Loucy (cell line): ENCODE results near the gene OCIAD2.

Experiments used
- H2AFZ ChIP-seq: fragments of 200-600 bp; sonication (generic); 2 replicates; pipeline ENCODE4 v1.6.0; 2016; ENCODE audit warnings: antibody characterized with exemption, mild to moderate bottlenecking, low read length, moderate library complexity
- H3F3A ChIP-seq: fragments of 200-600 bp; 2 replicates; pipeline ENCODE4 v1.6.0; 2016; ENCODE audit warnings: antibody characterized with exemption, low read depth, mild to moderate bottlenecking
- H3K27me3 ChIP-seq: fragments of 200-600 bp; sonication (generic); 2 replicates; pipeline ENCODE4 v1.6.1; 2014; ENCODE audit warnings: low read length, mild to moderate bottlenecking; ENCODE audit not compliant: insufficient read depth, poor library complexity, severe bottlenecking
- H3K36me3 ChIP-seq: fragments of 200-600 bp; sonication (generic); 2 replicates; pipeline ENCODE4 v1.6.1; 2016; ENCODE audit warnings: low read length; ENCODE audit not compliant: insufficient read depth
- H3K4me1 ChIP-seq: fragments of 200-600 bp; sonication (generic); 2 replicates; pipeline ENCODE4 v1.5.1; 2014; ENCODE audit warnings: low read length, mild to moderate bottlenecking; ENCODE audit not compliant: insufficient read depth, poor library complexity, severe bottlenecking
- H3K4me2 ChIP-seq: fragments of 200-600 bp; sonication (generic); 2 replicates; pipeline ENCODE4 v1.6.0; 2014; ENCODE audit warnings: antibody characterized with exemption, low read length, low read depth, mild to moderate bottlenecking; ENCODE audit not compliant: poor library complexity, severe bottlenecking
- H3K4me3 ChIP-seq: fragments of 200-600 bp; sonication (generic); 2 replicates; pipeline ENCODE4 v1.5.1; 2014; ENCODE audit warnings: low read length, mild to moderate bottlenecking, mixed read lengths; ENCODE audit not compliant: poor library complexity, severe bottlenecking
- H3K79me2 ChIP-seq: fragments of 200-600 bp; sonication (generic); 2 replicates; pipeline ENCODE4 v1.6.1; 2014; ENCODE audit warnings: low read length; ENCODE audit not compliant: insufficient read depth
- H3K9ac ChIP-seq: fragments of 200-600 bp; sonication (generic); 2 replicates; pipeline ENCODE4 v1.6.0; 2014; ENCODE audit warnings: mild to moderate bottlenecking, low read depth, low read length, moderate library complexity; ENCODE audit not compliant: poor library complexity, severe bottlenecking
- H3K9me2 ChIP-seq: fragments of 200-600 bp; sonication (generic); replicated peaks from 2 replicates; pipeline ENCODE4 v1.6.1; 2016; ENCODE audit warnings: low read depth, low read length, mixed read lengths
- H3K9me3 ChIP-seq: fragments of 200-600 bp; sonication (generic); 2 replicates; pipeline ENCODE4 v1.6.1; 2014; ENCODE audit warnings: mild to moderate bottlenecking, antibody characterized with exemption, low read length, low read depth; ENCODE audit not compliant: insufficient read depth
- H4K20me1 ChIP-seq: fragments of 200-600 bp; sonication (generic); 2 replicates; pipeline ENCODE4 v1.6.0; 2014; ENCODE audit warnings: antibody characterized with exemption, low read length, mild to moderate bottlenecking; ENCODE audit not compliant: insufficient read depth, poor library complexity, severe bottlenecking
- EZH2phosphoT487 ChIP-seq: fragments of 200-600 bp; IDR thresholded peaks from 2 replicates; pipeline ENCODE4 v1.6.1; 2018; ENCODE audit warnings: antibody characterized with exemption, mild to moderate bottlenecking, moderate library complexity, borderline replicate concordance
- TF ChIP-seq, protein P1 (sequence below): fragments of 200-600 bp; sonication (generic); conservative IDR thresholded peaks from 2 replicates; pipeline ENCODE4 v1.5.1; 2014; ENCODE audit warnings: mild to moderate bottlenecking, antibody characterized with exemption, low read length

The OCIAD2 gene

DNA sequence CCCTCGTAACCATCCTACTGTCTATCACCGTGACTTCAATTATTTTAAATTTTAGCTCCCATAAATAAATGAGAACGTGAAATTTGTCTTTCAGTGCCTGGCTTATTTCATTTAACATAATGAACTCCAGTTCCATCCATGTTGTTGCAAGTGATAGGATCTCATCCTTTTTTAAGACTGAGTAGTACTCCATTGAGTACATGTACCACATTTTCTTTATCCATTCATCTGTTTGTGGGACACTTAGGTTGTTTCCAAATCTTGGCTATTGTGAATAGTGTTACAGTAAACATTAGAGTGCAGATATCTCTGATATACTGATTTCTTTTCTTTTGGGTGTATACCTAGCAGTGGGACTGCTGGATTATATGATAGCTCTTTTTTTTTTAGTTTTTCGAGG is 42.8 kb downstream of the OCIAD2 start:
- Histone ChIP-seq H3K9me2 (no peaks in the 10 kb centered on the region), H3K4me1 (no peaks in the 10 kb centered on the region), H3K9me3 (no peaks in the 10 kb centered on the region; the same call in 1 of the 2 replicates), H3K9ac (no peak overlapping the region), H4K20me1 (no peaks in the 10 kb centered on the region), H3K27me3 (no peaks in the 10 kb centered on the region), H3K36me3 (peaks cover 9% of the 10 kb centered on the region; the same call in 1 of the 2 replicates), H2AFZ (no peak overlapping the region), H3K4me3 (no peak overlapping the region), H3K4me2 (no peak overlapping the region), H3K79me2 (no peaks in the 10 kb centered on the region), H3F3A (no peaks in the 10 kb centered on the region)
- TF ChIP-seq, protein P1, sequence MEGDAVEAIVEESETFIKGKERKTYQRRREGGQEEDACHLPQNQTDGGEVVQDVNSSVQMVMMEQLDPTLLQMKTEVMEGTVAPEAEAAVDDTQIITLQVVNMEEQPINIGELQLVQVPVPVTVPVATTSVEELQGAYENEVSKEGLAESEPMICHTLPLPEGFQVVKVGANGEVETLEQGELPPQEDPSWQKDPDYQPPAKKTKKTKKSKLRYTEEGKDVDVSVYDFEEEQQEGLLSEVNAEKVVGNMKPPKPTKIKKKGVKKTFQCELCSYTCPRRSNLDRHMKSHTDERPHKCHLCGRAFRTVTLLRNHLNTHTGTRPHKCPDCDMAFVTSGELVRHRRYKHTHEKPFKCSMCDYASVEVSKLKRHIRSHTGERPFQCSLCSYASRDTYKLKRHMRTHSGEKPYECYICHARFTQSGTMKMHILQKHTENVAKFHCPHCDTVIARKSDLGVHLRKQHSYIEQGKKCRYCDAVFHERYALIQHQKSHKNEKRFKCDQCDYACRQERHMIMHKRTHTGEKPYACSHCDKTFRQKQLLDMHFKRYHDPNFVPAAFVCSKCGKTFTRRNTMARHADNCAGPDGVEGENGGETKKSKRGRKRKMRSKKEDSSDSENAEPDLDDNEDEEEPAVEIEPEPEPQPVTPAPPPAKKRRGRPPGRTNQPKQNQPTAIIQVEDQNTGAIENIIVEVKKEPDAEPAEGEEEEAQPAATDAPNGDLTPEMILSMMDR: no peak
- no peak for TF ChIP-seq EZH2phosphoT487

DNA sequence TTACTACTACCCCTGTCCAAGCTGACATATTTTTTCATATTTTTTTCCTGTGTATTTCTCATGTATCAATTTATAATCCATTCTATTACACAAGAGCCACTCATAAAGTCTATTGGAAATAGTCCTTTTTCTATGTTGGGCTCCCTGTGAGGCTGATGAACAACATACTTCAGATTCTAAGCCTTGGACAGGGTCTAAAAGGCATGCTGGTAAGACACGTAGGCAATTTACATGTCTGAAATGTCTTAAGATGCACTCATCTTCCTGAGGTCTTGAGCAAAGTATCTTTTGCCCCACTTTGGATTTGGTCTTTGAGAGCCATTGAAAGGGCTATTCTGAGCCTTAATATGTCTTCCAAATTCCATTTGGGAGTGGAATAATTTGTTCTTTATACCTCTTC is 43.9 kb downstream of the OCIAD2 start:
- H3K79me2 ChIP-seq: no peaks in the 10 kb centered on the region

DNA sequence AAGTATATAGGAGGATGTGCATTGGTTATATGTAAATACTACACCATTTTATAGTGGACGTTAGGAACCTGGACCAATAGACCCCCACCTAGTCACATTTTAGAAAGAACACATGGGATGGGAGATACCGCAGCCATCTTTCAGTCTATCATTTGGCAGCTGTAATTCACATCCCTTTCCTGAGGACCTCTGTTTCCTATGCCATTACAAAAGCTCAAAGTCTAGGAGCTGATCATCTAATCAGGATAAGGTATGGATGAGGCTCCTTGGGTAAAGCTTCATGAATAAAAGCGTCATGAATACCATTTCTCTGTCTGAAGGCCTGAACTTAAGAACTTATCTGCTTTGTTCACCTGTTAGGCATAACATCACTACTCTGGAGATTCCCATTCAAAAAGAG is 44.5 kb downstream of the OCIAD2 start:
- Histone ChIP-seq H3K27me3 (no peaks in the 10 kb centered on the region), H3K9me3 (no peaks in the 10 kb centered on the region; the same call in 1 of the 2 replicates), H3K79me2 (no peaks in the 10 kb centered on the region), H3F3A (no peaks in the 10 kb centered on the region), H3K9ac (no peak overlapping the region), H4K20me1 (no peaks in the 10 kb centered on the region), H3K4me1 (no peaks in the 10 kb centered on the region), H3K4me2 (no peak overlapping the region), H2AFZ (no peak overlapping the region), H3K9me2 (no peaks in the 10 kb centered on the region), H3K4me3 (no peak overlapping the region), H3K36me3 (peaks cover 13% of the 10 kb centered on the region; the same call in 1 of the 2 replicates)
- no peak for TF ChIP-seq EZH2phosphoT487
- TF ChIP-seq, protein P1: no peak

More for the DNA sequence above, 43.9 kb downstream of the OCIAD2 start:
- no peak for TF ChIP-seq EZH2phosphoT487
- TF ChIP-seq, protein P1: no peak
- Histone ChIP-seq H4K20me1 (no peaks in the 10 kb centered on the region), H3K9me2 (no peaks in the 10 kb centered on the region), H3K4me1 (no peaks in the 10 kb centered on the region), H3K4me3 (no peak overlapping the region), H3K9me3 (no peaks in the 10 kb centered on the region; the same call in 1 of the 2 replicates), H3F3A (no peaks in the 10 kb centered on the region), H3K36me3 (peaks cover 13% of the 10 kb centered on the region; the same call in 1 of the 2 replicates), H3K9ac (no peak overlapping the region), H2AFZ (no peak overlapping the region), H3K4me2 (no peak overlapping the region), H3K27me3 (no peaks in the 10 kb centered on the region)
